ENCODE data around the gene HIP1. TPM values are rescaled to one million over a fixed set of nuclear protein-coding genes. Genes with fewer than 3 reads are reported as not detected.

HIP1 gene
- total RNA-seq, 1 experiment from 2014 or later, result 5.3 TPM

DNA sequence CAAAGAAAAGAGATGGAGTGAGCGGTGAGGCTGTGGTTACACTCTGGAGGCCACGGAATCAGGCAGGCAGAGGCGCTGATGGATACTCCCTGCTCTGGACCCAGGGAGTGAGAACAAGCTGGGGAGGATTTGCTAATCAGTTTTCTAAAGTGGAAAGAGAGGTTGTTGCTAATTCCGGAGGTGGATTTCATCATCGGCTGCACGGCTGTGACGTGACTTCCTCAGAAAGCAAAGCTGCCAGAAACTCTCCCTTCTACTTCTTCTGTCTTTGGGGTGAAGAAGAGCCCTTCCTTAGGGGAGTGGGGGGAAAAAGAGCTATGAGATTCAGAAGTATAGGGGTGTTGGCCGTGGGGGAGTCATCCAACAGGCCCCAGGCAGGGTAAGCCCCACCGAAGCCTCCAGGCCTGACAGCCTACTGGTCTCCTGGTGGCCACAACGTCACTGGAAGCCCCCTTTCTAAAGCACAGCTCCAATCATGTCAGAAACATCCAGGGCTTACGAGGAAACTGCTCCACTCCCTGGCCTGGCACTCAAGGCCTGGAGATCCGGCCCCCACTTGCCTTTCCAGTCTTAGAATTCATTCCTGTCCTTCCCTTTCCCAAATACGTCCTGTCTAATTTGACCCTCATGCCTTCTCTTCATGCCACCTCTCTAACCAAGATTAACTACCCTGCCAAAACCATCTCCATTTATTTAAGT, 114.5 kb downstream of the HIP1 start:
- Histone ChIP-seq H3K9me3 (ENCODE audit: low read length) (no peaks in the 10 kb centered on the region), H3K27ac (ENCODE audit: low read length) (no peak overlapping the region), H3K9ac (ENCODE audit: low read length) (no peak overlapping the region), H3F3A (ENCODE audit: low read length, unreplicated experiment) (no peaks in the 10 kb centered on the region), H3K79me2 (ENCODE audit: low read length) (no peaks in the 10 kb centered on the region), H3K4me3 (ENCODE audit: low read length) (no peak overlapping the region), H3K36me3 (ENCODE audit: low read depth, low read length) (no peaks in the 10 kb centered on the region), H3K4me2 (ENCODE audit: low read length) (no peak overlapping the region), H3K27me3 (ENCODE audit: low read length) (no peaks in the 10 kb centered on the region), H3K9me2 (replicated peaks; ENCODE audit: low read length) (no peaks in the 10 kb centered on the region), H3K4me1 (ENCODE audit: insufficient read depth, low read length) (no peaks in the 10 kb centered on the region), H2AFZ (ENCODE audit: low read length) (no peak overlapping the region), H4K20me1 (ENCODE audit: low read length) (no peaks in the 10 kb centered on the region)
- DNase-seq, result no peak
- CTCF ChIA-PET, result no interaction called here
- ATAC-seq, result no peak
- intact Hi-C loops (cut with micrococcal nuclease), result no loop called here
- POLR2A ChIA-PET (ENCODE audit: unreplicated experiment), result no interaction called here
- BruUV-seq (replicated peaks), result no TSS peak
- TF ChIP-seq EZH2 (IDR thresholded peaks at IDR 0.05; ENCODE audit: low read length, unreplicated experiment) (no peak), CTCF (conservative IDR thresholded peaks at IDR 0.05; ENCODE audit: low read depth, low read length) (no peak), EZH2phosphoT487 (IDR thresholded peaks at IDR 0.05; ENCODE audit: borderline replicate concordance, low read length) (no peak)

GRCh38 chr7:75623390-75624133, 115.2 kb downstream of the HIP1 start:
- Histone ChIP-seq H3K36me3 (ENCODE audit: low read depth, low read length) (no peaks in the 10 kb centered on the region), H2AFZ (ENCODE audit: low read length) (no peak overlapping the region)

More at GRCh38 chr7:75623390-75624133, 115.2 kb downstream of the HIP1 start:
- H3F3A ChIP-seq (ENCODE audit: low read length, unreplicated experiment), result no peaks in the 10 kb centered on the region
- H4K20me1 ChIP-seq (ENCODE audit: low read length), result no peaks in the 10 kb centered on the region
- DNase-seq (no peak), ATAC-seq (no peak)
- no peak overlapping the region for H3K9ac ChIP-seq (ENCODE audit: low read length)
- BruUV-seq (replicated peaks), result no TSS peak
- no peaks in the 10 kb centered on the region for H3K4me1 ChIP-seq (ENCODE audit: insufficient read depth, low read length)
- H3K9me2 ChIP-seq (replicated peaks; ENCODE audit: low read length), result no peaks in the 10 kb centered on the region
- H3K27ac ChIP-seq (ENCODE audit: low read length), result no peak overlapping the region
- H3K79me2 ChIP-seq (ENCODE audit: low read length), result no peaks in the 10 kb centered on the region
- H3K27me3 ChIP-seq (ENCODE audit: low read length), result no peaks in the 10 kb centered on the region
- ChIA-PET POLR2A (ENCODE audit: unreplicated experiment) (no interaction called here), CTCF (no interaction called here)
- intact Hi-C loops (cut with micrococcal nuclease), result no loop called here
- H3K4me3 ChIP-seq (ENCODE audit: low read length), result no peak overlapping the region
- no peak for TF ChIP-seq CTCF (conservative IDR thresholded peaks at IDR 0.05; ENCODE audit: low read depth, low read length)
- TF ChIP-seq EZH2phosphoT487 (IDR thresholded peaks at IDR 0.05; ENCODE audit: borderline replicate concordance, low read length), result no peak
- TF ChIP-seq EZH2 (IDR thresholded peaks at IDR 0.05; ENCODE audit: low read length, unreplicated experiment), result no peak
- H3K4me2 ChIP-seq (ENCODE audit: low read length), result no peak overlapping the region
- no peaks in the 10 kb centered on the region for H3K9me3 ChIP-seq (ENCODE audit: low read length)

All from PC-3 (cell line).